Testis (tissue), 3 donors: ENCODE measurements around the gene EFEMP1. TPM values are rescaled to one million over a fixed set of nuclear protein-coding genes. Genes with fewer than 3 reads are reported as not detected.

ENCODE experiments used
- polyA plus RNA-seq: library from polyadenylated mRNA; stranded (reverse); fragments of 350-450 nt; fragmentation: Illumina TruSeq; extraction: RNeasy Lipid Tissue Mini Kit (QIAGEN cat#74804); gene quantifications from one replicate; pipeline ENCODE4 v1.2.3, GENCODE V29; 2014; ENCODE audit warnings: low read depth, low replicate concordance; ENCODE audit not compliant: insufficient read depth
- total RNA-seq, 2 donors: library from RNA; depleted of rRNA; stranded (reverse); fragments of >200 nt; gene quantifications; one replicate each; pipeline ENCODE4 v1.2.3, GENCODE V29; 2016

Gene EFEMP1
- total and polyA plus RNA-seq, 3 donors from 2014 or later = 2.4 to 74.0 (median 8.6) TPM

Other genes with a start within 250 kb of the EFEMP1 start
- gene PNPT1, start 229.9 kb downstream of the EFEMP1 start, total RNA-seq = 10 to 100 TPM; 15.7 to 20.0 TPM
- gene PNPT1, start 229.9 kb downstream of the EFEMP1 start, polyA plus RNA-seq = 16.8 TPM